Measurements from ENCODE around the gene KCNH5. TPM values are rescaled to one million over a fixed set of nuclear protein-coding genes. Genes with fewer than 3 reads are reported as not detected.

Gene KCNH5
- polyA plus RNA-seq, 1 of the 3 experiments (the other 2 are of a cell fraction) = not detected

GRCh38 chr14:62882967-62883366 is 162.3 kb downstream of the KCNH5 start:
- Histone ChIP-seq H3K9ac (no peak overlapping the region), H3K36me3 (replicated peaks in 1 of 2; ENCODE audit: control insufficient read depth in 1 of 2, insufficient read depth in 2 of 2, low read length in 1 of 2) (no peaks in the 10 kb centered on the region), H4K20me1 (ENCODE audit: insufficient read depth) (no peaks in the 10 kb centered on the region), H3K4me3 (ENCODE audit: low read depth in 2 of 2, low read length in 1 of 2) (no peak overlapping the region), H3K9me3 (no peaks in the 10 kb centered on the region), H3K4me2 (no peak overlapping the region), H3K27me3 (ENCODE audit: insufficient read depth) (no peaks in the 10 kb centered on the region), H3K27ac (ENCODE audit: low read depth in 2 of 2, low read length in 1 of 2) (no peak overlapping the region), H3K9me2 (no peaks in the 10 kb centered on the region), H3K4me1 (ENCODE audit: control insufficient read depth in 1 of 2, insufficient read depth in 2 of 2, low read depth in 1 of 2, low read length in 1 of 2) (peaks cover 0 to 6% of the 10 kb centered on the region in 2 experiments; a peak in 2 of 4 replicates), H2AFZ (ENCODE audit: low read depth) (no peak overlapping the region), H3K79me2 (ENCODE audit: insufficient read depth) (no peaks in the 10 kb centered on the region), H3F3A (replicated peaks; ENCODE audit: insufficient read depth) (peaks cover 3% of the 10 kb centered on the region)
- DNase-seq = peak; percentile 10
- WGBS (ENCODE audit: low lambda C conversion rate) = 16% methylated on average over 2 of the region's 2 CpGs
- POLR2A ChIA-PET = no interaction called here
- CTCF ChIA-PET = interaction anchor here (0.6 kb wide), 1 partner anchor 1358 kb away, joined by 3 read pairs; no protein-coding TSS in a partner anchor
- TF ChIP-seq GATA2 (CRISPR knock-in tag; IDR thresholded peaks at IDR 0.05) = peak; percentile 44; the same call in 1 of the 2 replicates
- no peak for TF ChIP-seq MXI1 (IDR thresholded peaks at IDR 0.05; ENCODE audit: low read depth, low read length)
- 0 out of 2 replicates have a peak, but pooled peaks have one; percentile 37 for TF ChIP-seq RCOR1 (IDR thresholded peaks at IDR 0.05; ENCODE audit: low read length)
- TF ChIP-seq FOXM1 (IDR thresholded peaks at IDR 0.05; ENCODE audit: low read depth) = no peak
- no peak for TF ChIP-seq EZH2phosphoT487 (IDR thresholded peaks at IDR 0.05; ENCODE audit: borderline replicate concordance, low read depth)
- no peak for TF ChIP-seq POLR2AphosphoS5 (IDR thresholded peaks at IDR 0.05; ENCODE audit: low read depth, low read length)
- TF ChIP-seq EP300 (IDR thresholded peaks at IDR 0.05; ENCODE audit: borderline replicate concordance in 1 of 2, low read depth in 1 of 2, low read length in 1 of 2) = peak in 1 of 2 experiments; percentile 58; a peak in 1 of 4 replicates
- TF ChIP-seq, protein P1, sequence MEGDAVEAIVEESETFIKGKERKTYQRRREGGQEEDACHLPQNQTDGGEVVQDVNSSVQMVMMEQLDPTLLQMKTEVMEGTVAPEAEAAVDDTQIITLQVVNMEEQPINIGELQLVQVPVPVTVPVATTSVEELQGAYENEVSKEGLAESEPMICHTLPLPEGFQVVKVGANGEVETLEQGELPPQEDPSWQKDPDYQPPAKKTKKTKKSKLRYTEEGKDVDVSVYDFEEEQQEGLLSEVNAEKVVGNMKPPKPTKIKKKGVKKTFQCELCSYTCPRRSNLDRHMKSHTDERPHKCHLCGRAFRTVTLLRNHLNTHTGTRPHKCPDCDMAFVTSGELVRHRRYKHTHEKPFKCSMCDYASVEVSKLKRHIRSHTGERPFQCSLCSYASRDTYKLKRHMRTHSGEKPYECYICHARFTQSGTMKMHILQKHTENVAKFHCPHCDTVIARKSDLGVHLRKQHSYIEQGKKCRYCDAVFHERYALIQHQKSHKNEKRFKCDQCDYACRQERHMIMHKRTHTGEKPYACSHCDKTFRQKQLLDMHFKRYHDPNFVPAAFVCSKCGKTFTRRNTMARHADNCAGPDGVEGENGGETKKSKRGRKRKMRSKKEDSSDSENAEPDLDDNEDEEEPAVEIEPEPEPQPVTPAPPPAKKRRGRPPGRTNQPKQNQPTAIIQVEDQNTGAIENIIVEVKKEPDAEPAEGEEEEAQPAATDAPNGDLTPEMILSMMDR (IDR thresholded peaks at IDR 0.05) = no peak
- TF ChIP-seq SMC3 (IDR thresholded peaks at IDR 0.05; ENCODE audit: low read depth, low read length) = no peak
- TF ChIP-seq TCF12 (IDR thresholded peaks at IDR 0.05) = no peak
- no peak for TF ChIP-seq USF2 (IDR thresholded peaks at IDR 0.05; ENCODE audit: borderline replicate concordance, low read depth, low read length)
- no peak for TF ChIP-seq TEAD4 (IDR thresholded peaks at IDR 0.05; ENCODE audit: borderline replicate concordance, insufficient read depth)

DNA sequence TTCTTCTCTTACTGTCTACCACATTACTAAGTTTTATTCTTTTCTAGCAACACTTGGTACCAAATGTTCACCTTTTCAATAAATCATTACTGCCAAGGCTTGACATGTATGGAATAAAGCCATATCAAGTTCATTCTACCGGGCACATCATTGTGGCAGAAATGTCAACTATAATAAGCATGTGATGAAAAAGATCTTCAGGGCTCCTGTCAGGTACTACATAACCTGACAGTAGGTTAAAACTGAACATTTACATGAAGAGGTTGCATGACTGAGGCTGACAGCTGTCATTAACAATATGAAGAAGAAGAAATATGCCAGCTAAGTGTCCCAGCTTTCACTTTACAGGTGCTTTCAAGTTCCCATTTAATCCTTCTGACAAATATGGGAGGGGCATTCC is 178.9 kb downstream of the KCNH5 start:
- H3F3A ChIP-seq (replicated peaks; ENCODE audit: insufficient read depth) = no peaks in the 10 kb centered on the region
- WGBS (ENCODE audit: low lambda C conversion rate) = 52% methylated on average over 1 of the region's 1 CpG
- H2AFZ ChIP-seq (ENCODE audit: low read depth) = no peak overlapping the region
- no peaks in the 10 kb centered on the region for H3K4me1 ChIP-seq (ENCODE audit: control insufficient read depth in 1 of 2, insufficient read depth in 2 of 2, low read depth in 1 of 2, low read length in 1 of 2)
- ChIA-PET POLR2A (no interaction called here), CTCF (no interaction called here)
- no peak for DNase-seq
- no peaks in the 10 kb centered on the region for H3K9me3 ChIP-seq
- no peak overlapping the region for H3K4me2 ChIP-seq
- H3K27me3 ChIP-seq (ENCODE audit: insufficient read depth) = no peaks in the 10 kb centered on the region
- H3K9ac ChIP-seq = no peak overlapping the region
- H3K9me2 ChIP-seq = no peaks in the 10 kb centered on the region
- no peaks in the 10 kb centered on the region for H4K20me1 ChIP-seq (ENCODE audit: insufficient read depth)
- no peak overlapping the region for H3K27ac ChIP-seq (ENCODE audit: low read depth in 2 of 2, low read length in 1 of 2)
- no peak overlapping the region for H3K4me3 ChIP-seq (ENCODE audit: low read depth in 2 of 2, low read length in 1 of 2)
- no peaks in the 10 kb centered on the region for H3K36me3 ChIP-seq (replicated peaks in 1 of 2; ENCODE audit: control insufficient read depth in 1 of 2, insufficient read depth in 2 of 2, low read length in 1 of 2)
- no peaks in the 10 kb centered on the region for H3K79me2 ChIP-seq (ENCODE audit: insufficient read depth)
- TF ChIP-seq POLR2AphosphoS5 (IDR thresholded peaks at IDR 0.05; ENCODE audit: low read depth, low read length) (no peak), FOXJ3 (CRISPR knock-in tag; IDR thresholded peaks at IDR 0.05) (no peak), JUND (IDR thresholded peaks at IDR 0.05) (no peak), RAD21 (IDR thresholded peaks at IDR 0.05; ENCODE audit: low read length) (no peak), TEAD4 (IDR thresholded peaks at IDR 0.05; ENCODE audit: borderline replicate concordance, insufficient read depth) (no peak), FOXM1 (IDR thresholded peaks at IDR 0.05; ENCODE audit: low read depth) (no peak), ELF1 (IDR thresholded peaks at IDR 0.05) (no peak), EZH2phosphoT487 (IDR thresholded peaks at IDR 0.05; ENCODE audit: borderline replicate concordance, low read depth) (no peak), MEF2A (IDR thresholded peaks at IDR 0.05; ENCODE audit: borderline replicate concordance, low read depth) (no peak), TCF12 (IDR thresholded peaks at IDR 0.05) (no peak), IRF3 (IDR thresholded peaks at IDR 0.05; ENCODE audit: low read depth, low read length) (no peak), SMC3 (IDR thresholded peaks at IDR 0.05; ENCODE audit: low read depth, low read length) (no peak), NFIC (IDR thresholded peaks at IDR 0.05; ENCODE audit: borderline replicate concordance) (no peak), GABPA (IDR thresholded peaks at IDR 0.05; ENCODE audit: low read depth) (no peak), RXRA (IDR thresholded peaks at IDR 0.05; ENCODE audit: borderline replicate concordance, low read depth) (no peak)
- TF ChIP-seq, protein P2, sequence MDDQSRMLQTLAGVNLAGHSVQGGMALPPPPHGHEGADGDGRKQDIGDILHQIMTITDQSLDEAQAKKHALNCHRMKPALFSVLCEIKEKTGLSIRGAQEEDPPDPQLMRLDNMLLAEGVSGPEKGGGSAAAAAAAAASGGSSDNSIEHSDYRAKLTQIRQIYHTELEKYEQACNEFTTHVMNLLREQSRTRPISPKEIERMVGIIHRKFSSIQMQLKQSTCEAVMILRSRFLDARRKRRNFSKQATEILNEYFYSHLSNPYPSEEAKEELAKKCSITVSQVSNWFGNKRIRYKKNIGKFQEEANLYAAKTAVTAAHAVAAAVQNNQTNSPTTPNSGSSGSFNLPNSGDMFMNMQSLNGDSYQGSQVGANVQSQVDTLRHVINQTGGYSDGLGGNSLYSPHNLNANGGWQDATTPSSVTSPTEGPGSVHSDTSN (IDR thresholded peaks at IDR 0.05) = no peak
- TF ChIP-seq, protein P1 (IDR thresholded peaks at IDR 0.05) = no peak

Measured in SK-N-SH (cell line).